ENCODE data around the gene ANG.
"Not testable (repeated sequence)": the region's sequence is repeated elsewhere in the genome, so short reads cannot be mapped to it uniquely, and the experiment has no call there.

ANG gene

GRCh38 chr14:20700965-20701364 lies 12.4 kb downstream of the ANG start:
- DNase-seq, result not testable (repeated sequence)

GRCh38 chr14:20706657-20707355 lies 18.2 kb downstream of the ANG start:
- DNase-seq, result no peak

- no peak for DNase-seq
Observed at GRCh38 chr14:20707622-20708021, 19.1 kb downstream of the ANG start.

GRCh38 chr14:20711261-20711660 lies 22.7 kb downstream of the ANG start:
- DNase-seq, result no peak

- DNase-seq, result no peak
Observed at GRCh38 chr14:20711685-20712084, 23.1 kb downstream of the ANG start.

GRCh38 chr14:20712904-20713303 lies 24.3 kb downstream of the ANG start:
- no peak for DNase-seq

GRCh38 chr14:20714593-20715250 lies 26.2 kb downstream of the ANG start:
- no peak for DNase-seq

- DNase-seq, result no peak
Observed at GRCh38 chr14:20719777-20720176, 31.2 kb downstream of the ANG start.

- DNase-seq, result no peak
Observed at GRCh38 chr14:20720741-20721140, 32.2 kb downstream of the ANG start.

GRCh38 chr14:20722016-20722415 lies 33.5 kb downstream of the ANG start:
- DNase-seq, result no peak

GRCh38 chr14:20723488-20723887 lies 34.9 kb downstream of the ANG start:
- DNase-seq, result no peak

- DNase-seq, result not testable (repeated sequence)
Observed at GRCh38 chr14:20726121-20726520, 37.6 kb downstream of the ANG start.

- no peak for DNase-seq
Observed at GRCh38 chr14:20726531-20726930, 38.0 kb downstream of the ANG start.

GRCh38 chr14:20730891-20731290 lies 42.3 kb downstream of the ANG start:
- DNase-seq, result no peak

GRCh38 chr14:20732477-20732876 lies 43.9 kb downstream of the ANG start:
- no peak for DNase-seq

GRCh38 chr14:20732979-20733635 lies 44.5 kb downstream of the ANG start:
- DNase-seq, result no peak

GRCh38 chr14:20733684-20734429 lies 45.3 kb downstream of the ANG start:
- no peak for DNase-seq

- DNase-seq, result no peak
Observed at GRCh38 chr14:20734430-20734806, 45.9 kb downstream of the ANG start.

GRCh38 chr14:20738292-20738691 lies 49.7 kb downstream of the ANG start:
- DNase-seq, result not testable (repeated sequence)

- no peak for DNase-seq
Observed at GRCh38 chr14:20742132-20742531, 53.6 kb downstream of the ANG start.

- no peak for DNase-seq
Observed at GRCh38 chr14:20743556-20743955, 55.0 kb downstream of the ANG start.

All from DMS 273 treated with DMSO at 0.1 percent for 48 hours (cell line).